HuH-7.5 (cell line): ENCODE data around the gene AP2B1.

ENCODE experiments used
- DNase-seq: peaks from one replicate; pipeline ENCODE4 v3.0.0; 2011; ENCODE audit warnings: low spot score

AP2B1 gene

DNA sequence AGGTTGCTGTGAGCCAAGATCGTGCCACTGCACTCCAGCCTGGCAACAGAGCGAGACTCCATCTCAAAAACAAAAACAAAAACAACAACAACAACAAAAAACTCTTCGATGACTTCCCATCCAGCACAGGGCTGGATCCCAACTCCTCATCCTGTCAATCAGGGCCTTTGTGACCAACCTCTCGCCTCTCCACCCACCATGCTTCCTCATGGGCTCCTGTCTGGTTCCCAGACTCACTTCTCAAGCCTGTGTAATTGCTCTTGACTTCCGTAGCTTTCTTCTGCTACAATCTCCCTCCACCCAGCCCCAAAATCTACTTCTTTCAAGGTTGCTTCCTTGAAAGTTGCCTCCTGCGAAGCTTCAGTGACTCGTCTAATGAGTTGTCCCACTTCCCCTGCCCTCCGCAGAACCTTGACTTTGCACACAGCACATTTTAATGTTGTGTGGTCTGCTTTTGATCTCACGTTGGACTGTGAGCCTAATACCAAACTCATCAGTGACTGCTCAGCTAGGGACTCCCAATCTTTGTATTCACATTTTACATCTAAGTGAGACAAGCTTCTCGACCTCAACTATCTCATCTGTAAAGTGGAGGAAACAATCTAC lies 143.4 kb downstream of the AP2B1 start:
- no peak for DNase-seq

DNA sequence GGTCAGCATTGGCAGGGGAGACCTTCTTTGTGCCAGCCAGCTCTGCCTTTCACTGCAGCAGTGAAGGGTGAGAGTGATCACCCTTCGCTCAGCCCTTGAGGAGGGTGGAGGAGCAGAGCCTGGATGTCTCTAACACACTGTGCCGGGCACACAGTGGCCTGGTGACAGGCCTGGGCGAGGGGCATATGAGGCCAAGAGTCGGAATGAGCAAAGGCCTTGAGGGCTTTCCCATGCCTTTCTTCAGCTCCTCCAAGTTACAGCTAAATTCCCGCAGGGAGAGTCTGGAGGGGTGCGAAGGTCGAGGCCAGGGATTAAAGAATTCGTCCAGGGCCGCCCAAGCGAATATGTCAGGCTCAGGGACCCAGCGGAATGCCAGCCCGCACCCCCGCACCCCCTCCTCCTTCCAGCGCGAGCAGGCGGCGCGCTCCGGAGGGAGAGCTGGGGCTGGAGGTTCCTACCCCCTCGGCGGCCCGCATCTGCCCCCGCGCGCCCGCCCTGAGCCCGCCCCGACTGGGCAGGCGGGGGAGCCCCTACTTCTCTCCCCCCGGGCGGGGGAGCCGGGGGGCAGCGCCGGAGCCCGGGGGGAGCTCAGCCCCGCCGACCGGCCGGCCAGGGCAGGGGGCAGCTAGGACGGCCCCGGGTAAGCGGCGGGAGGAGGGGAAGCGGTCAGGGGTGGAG lies 144.3 kb downstream of the AP2B1 start, which contains the start of gene RASL10B:
Gene RASL10B (plus strand): TSS at position 401 of the 678 bp plus-strand sequence. CDS start 3,546 bp downstream, outside the sequence.
- DNase-seq: peak; percentile 93

DNA sequence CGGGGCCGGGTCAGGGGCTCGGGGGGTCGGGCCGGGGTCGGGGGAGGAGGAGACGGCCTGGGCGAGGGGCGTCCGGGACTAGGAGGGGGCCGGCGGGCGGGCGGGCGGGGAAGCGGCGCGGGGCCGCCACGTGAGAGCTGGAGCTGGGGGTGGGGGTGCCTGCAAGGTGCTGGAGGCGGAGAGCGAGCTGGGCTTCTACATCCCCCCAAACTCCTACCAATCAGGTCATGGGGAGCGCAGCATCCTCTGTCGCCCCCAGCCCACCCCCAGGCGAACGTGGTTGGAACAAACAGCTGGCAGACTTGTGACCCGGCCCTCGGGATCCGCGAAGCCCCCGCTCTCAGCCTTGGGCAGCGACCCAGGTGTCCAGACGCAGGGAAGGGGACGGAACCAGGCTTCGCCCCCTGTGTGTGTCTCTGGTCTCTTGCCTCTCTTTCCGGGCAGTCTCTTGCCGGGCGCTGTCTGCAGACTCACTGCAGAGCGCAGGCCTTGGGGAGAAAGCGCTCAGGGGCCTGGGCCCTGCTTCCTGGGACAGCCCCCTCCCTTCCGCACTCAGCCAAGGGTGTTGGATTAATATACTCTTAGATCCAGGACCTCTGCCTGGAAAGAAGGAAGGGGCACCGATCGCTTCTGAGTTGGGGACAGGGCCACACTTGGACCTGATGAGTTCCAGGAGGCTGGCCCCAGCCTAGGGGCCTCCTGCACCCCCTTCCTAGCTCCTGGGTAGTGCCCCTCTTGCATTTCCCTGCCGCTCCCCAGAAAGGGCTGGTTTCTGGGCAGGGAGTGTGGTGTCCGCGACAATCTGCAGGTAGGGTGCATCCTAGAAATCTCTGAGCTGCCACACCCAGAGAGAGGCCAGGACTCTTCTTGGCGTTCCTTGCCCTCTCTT lies 145.0 kb downstream of the AP2B1 start:
- no peak for DNase-seq

DNA sequence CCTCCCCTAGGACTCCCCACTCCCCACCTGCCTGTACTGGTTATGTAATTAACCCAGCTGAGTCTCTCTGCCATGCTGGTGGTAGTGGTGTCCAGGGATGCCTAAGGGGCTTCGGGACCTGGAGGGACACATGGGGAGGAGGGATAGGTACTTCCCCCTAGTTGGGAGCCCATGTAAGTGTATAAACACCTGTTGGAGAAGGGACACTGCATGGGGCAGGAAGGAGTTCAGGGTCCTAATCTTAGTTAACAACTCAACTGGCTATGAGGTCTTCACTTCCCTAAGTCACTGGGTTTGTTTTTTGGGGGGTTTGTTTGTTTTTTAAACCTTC lies 145.6 kb downstream of the AP2B1 start:
- no peak for DNase-seq

DNA sequence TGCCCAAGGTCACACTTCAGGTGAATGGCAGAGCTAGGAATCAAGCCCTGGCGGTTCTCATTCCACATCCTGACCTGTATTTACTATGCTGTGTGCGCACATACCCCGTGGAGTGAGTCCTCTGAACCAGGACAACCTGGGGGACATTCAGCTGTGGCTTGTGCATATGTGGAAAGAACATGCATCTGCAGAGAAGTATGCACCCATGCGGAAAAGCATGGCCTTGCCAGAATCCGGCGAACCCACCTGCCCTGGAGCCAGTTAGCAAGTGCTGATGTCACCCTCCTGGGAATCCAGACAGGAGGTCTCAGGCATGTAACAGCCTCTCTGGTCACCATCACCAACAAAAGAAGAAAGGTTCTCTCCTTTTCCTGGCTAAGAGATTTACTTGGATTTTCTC lies 146.2 kb downstream of the AP2B1 start:
- DNase-seq: no peak

DNA sequence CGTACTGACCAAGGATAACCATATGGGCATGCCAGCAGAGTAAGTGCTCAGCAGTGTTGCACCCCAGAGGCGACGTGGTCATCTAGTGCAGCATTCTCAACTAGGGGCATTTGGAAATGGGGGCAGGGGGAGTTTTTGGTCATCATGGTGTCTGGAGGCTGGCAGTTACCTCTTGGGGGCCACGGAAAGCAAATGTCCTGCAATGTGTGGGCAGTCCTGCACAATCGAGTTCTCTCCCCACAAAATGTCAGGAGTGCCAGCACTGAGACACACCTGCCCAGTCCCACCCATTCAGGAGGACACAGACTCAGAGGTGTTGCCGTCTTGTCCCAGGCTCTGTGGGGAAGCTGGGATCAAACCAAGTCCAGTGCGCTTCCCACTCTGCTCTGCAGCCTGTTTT lies 147.3 kb downstream of the AP2B1 start:
- DNase-seq: no peak

DNA sequence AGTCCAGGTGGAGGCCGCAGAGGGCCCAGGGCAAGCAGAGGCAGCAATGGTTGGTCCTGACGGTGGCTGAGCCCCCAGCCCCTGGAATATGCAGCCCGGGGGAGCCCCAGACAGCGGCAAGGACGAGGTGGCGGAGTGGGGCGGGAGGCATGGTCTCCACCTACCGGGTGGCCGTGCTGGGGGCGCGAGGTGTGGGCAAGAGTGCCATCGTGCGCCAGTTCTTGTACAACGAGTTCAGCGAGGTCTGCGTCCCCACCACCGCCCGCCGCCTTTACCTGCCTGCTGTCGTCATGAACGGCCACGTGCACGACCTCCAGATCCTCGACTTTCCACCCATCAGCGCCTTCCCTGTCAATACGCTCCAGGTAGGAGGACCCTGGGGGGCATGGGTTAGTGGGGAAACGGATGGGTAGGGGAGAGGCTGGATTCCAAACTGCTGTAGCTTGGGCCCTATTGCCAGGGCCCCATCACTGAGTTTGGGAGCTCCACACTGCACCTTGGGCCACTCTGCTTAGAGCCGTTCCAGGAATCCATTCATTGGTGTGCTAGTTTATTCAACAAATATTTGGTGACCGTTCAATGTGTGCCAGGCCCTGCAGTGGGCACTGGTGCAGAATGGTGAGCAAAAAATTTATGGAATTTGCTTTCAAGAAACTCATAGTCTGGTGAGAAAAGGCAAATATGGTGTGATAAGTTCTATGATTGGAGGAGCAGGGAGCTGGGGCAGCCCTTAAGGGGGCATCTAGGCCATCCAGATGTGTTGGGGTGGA lies 148.1 kb downstream of the AP2B1 start:
- DNase-seq: no peak

DNA sequence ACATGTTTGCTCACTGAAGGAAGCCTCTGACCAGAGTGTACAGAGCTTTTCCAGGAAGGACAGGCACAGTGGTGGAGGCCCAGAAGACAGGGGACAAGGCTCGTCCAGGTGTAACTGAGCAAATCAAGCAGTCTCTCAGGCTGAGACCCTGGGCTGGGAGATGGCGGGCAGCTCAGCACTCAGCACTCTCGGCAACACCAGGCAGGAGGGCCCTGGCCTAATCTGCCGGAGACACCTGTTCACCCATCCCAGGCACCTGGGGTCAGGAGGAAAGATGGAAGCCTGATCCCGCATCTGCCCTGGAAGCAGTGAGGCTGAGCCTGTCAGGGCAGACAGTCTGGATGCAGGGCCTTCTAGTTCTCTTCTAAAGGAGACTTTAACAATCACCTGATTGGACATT lies 149.1 kb downstream of the AP2B1 start:
- no peak for DNase-seq

DNA sequence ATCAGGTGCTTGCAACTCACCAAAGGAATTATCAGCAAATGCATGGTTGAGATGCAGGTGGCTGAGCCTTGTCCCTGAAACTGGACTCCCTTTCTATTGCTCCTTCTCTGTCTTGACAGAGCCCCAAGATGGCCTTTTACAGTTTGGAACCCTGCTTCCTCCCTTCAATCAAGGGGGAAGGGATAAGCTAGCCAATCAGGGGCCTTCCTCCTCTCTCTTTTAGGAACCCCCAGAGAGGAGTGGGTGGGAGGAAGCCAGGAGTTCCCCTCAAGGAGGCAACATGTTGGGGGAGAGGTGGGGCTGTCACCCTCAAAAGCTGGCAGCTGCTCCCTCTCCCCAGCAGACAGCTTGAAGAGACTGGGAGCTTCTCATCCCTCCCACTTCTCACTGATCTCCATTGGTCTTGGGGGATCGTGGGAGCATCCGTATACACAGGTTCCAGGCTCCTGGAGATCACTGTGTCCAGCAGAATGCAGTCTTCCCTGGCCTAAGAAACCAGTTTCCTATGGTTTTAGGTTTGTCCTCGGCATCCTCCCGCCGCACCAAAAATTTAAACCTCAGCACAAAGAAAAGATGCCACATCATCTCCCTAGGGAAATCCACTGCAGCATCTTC lies 151.5 kb downstream of the AP2B1 start:
- no peak for DNase-seq

DNA sequence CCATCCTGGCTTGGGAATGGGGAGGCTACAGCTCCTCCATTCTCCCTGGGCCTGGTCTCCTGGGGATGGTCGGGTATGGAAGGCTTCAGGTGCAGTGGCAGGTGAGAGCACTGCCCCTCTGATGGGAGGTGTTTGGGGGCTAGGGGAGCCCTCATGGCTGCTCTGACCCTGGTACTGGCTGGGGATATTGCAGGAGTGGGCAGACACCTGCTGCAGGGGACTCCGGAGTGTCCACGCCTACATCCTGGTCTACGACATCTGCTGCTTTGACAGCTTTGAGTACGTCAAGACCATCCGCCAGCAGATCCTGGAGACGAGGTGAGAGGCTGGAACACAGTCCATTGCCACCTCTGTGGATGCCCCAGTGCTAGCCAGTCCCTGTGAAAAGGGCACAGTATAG lies 153.1 kb downstream of the AP2B1 start:
- DNase-seq: no peak

DNA sequence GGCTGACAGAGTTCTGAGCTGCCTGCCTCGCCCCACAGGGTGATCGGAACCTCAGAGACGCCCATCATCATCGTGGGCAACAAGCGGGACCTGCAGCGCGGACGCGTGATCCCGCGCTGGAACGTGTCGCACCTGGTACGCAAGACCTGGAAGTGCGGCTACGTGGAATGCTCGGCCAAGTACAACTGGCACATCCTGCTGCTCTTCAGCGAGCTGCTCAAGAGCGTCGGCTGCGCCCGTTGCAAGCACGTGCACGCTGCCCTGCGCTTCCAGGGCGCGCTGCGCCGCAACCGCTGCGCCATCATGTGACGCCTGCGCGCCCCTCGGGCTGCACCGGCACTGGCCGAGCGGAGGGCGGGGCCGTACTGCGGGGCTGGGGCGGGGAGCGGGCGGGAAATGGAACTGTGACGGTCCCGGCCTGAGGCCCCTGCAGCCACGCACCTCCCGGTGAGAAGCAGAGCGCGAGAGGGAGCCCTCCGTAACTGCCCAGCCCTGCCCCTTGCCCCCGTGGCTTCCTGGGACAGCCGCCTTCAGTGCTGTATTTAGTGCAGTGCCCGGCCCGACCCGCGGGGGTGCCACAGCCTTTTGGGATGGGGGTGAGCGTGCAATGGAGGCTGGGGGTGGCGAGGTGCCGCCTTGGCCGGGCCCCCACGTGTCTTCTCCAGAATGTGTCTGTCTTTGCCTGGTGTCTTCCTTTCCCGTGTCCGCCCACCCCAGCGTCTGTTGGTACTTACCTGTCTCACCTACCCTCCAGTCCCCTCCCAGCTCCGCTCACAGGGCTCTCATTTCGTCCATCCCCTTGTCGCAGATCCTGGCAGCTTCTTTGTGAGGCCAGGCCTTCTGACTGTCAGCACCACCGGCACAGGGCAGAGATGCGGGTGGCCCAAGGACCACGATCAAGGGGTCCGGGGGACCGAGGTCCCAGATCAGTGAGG lies 154.1 kb downstream of the AP2B1 start:
- no peak for DNase-seq

DNA sequence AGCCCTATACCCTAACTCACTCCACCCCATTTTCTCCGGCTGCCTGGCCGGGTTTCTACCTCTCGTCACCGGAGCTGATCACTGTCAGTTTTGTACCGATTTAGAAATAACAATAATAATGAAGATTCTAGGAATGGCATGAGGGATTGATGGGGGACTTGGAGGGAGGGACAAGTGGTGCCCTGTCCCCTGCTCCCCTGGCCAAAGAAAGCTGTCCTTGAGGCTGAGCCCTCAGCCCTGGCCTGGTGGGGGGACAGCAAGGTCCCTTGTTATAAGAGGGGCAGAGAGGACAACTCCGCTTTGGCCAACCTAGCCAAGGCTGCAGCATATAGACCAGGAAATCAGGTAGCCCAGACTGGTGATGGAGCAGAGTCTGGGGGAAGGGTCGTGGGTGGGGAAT lies 155.4 kb downstream of the AP2B1 start:
- DNase-seq: no peak

DNA sequence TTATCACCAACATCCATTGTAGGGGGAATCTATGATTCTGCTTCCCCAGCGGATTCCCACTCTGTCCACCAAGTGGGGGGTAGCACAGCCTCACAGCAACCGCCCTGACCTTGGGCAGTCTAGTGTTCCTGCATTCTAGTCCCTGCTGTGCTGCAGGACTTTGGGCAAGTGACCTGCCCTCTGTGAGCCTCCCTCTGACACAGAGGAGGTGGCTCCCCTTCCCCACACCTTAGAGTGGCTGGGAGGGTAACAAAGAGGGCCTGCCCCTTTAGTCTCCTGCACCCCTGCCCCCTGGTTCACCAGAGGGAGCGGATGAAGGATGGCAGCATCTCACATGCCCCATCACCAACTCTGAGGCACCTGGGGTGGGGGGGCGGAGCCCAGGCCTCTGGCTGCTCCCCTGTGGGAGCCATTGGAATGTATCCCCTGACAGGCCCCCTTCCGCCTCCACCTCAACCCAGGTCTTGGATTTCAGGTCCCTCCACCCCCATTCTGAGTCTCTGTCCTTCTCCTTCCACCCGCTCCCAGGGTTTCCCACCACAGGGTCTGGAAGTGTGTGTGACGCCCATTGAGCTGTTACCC lies 155.9 kb downstream of the AP2B1 start:
- DNase-seq: no peak

DNA sequence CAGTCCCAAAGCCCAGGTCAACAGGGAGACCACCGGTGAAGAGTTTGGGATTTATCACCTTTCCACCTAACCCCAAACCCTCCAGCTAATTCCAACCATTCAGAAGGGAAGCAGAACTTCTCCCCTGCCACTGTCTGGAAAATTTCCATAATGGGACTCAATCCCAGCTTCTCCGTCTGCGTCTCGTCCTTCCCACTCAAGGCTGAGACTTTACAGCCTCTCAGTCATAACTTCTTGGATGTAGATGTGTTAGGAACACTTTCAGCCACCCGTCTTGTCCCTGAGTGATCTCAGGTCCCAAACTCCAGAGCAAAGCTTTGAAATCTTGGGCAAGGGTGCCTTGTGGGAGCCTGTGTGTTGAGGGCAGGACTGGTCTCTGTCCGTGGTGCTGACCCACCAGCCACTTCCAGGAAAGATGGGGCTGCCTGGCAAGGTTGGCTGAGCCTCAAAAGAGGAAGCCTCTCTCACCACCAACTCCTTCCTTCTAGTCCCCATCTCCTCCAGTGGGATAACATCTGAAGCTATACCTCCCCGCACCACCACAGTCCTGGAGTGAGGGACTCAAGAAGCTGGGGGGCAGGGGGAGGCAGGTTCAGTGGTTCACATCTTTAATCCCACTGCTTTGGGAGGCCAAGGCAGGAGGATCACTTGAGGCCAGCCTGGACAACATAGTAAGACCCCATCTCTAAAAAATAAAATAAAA lies 156.7 kb downstream of the AP2B1 start:
- DNase-seq: peak; percentile 79

DNA sequence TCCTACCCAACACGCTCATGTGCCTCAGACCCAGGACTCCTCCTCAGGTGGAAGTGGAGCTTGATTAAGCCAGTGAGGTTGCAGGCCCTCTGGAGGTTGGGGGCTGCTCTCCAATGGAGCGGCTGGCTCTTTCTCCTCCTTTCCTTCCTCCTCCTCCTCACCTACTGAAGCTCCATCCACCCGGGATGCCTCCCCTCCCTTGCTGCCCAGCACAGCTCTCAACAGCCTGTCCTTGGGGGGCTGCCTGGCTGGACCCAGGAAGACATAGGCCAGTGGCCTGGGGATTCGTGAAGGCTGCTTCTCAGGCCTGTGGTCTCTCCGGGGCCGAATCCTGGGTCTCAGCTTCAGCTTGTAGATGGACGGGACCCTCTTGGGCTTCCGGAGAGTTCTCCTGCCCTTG lies 157.7 kb downstream of the AP2B1 start:
- DNase-seq: no peak

DNA sequence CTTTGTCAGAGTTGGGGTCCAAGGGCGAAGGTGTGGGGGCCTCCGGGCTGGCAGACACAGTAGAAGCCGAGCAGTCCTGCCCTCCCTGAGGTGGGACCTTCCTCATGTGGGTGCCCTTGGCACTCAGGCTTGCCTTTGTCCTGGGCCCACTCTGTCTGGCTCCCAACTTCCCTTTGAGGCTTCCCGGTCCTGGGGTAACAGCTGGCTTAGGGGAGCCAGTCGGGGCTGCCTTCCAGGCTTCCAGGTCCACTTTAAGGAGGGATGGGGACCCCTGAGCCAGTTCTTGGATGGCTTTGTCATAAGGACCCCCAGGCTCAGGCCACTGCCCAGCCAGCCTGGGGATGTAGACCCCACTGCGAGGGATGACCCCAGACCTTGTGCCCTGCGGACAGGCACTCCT lies 158.1 kb downstream of the AP2B1 start:
- no peak for DNase-seq

DNA sequence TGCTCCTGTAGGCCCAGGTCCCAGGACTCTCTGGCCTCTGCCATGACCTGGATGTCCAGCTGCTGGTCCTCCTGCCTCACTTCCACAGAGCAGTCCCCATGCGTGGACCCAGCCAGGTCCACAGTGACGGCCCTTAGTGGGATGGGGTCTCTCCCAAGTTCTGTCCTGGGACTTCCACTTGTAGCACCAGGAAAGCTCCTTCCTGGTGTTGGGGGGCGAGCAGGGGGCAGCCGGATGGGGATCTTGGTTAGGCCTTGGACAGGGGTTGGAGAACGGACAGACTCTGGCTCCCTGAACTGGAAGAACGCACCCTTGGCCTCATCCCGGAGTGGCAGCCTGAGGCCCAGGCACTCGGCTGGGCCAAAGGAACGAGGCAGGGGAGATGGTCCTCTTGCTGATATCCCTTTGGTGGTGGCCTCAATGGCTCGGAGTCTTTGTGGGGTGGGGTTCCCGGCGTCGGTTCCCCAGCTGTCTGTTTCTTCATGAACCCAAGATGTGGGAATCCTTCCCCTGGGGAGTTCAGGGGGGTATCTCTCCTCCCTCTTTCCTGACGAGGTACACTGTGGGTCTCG lies 158.7 kb downstream of the AP2B1 start:
- no peak for DNase-seq

DNA sequence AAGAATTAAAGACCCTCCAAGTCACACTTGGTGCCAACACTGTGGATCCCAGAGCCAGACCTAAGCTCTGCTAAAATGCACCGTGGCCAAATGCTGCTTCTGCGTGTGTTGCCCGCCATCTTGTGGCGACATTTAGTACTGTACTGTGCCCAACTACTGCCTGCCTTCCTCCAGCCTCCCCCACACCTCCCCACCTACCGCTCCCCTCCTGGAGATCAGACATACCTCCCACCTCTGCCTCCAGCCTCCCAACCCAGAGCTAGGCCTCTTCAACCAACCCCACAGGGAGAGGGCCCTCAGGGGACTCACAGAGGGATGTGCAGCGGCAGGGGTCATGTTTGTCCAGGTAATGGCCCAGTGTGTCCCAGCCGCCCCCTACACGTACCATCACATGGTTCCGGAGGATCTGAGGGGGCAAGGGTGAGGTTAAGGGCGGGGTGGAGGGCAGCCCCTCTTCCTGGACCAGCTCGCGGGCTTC lies 160.5 kb downstream of the AP2B1 start:
- DNase-seq: peak; percentile 95

DNA sequence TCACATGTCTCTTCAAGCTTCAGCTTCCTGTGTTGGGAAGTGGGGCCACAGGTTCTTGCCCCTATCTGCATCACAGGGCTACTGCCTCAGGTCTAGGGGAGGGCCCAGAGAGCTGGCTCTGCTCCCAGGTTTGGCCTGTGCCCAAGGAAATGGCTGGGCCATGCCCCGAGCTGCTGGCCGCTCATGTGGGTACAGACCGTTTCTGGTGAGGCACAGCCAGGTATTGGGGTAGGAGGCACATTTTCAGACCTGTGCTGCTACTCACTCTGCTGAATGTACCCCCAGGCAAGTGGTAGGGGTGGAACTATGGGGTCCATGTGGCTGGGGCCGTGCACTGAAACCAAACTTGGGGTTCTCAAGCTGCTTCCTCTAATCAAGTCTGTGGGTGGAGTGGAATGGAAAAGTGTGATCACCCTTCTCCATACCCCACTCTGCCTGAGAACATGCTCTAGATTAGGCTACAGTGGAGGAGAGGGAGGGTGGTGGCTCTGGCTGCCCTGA lies 161.3 kb downstream of the AP2B1 start:
- DNase-seq: no peak
